Mononuclear cell (primary cell): Measurements from ENCODE around the gene PRKAG3. TPM values are rescaled to one million over a fixed set of nuclear protein-coding genes. Genes with fewer than 3 reads are reported as not detected.

Experiments
- H3K27me3 ChIP-seq: 2 replicates; pipeline ENCODE4 v1.6.0; 2011; ENCODE audit warnings: low read length, control low read depth; ENCODE audit not compliant: insufficient read depth
- H3K4me1 ChIP-seq: 2 replicates; pipeline ENCODE4 v1.5.1; 2011; ENCODE audit warnings: mild to moderate bottlenecking, low read length, control low read depth; ENCODE audit not compliant: insufficient read depth
- H3K4me3 ChIP-seq: 2 replicates; pipeline ENCODE4 v1.5.1; 2011; ENCODE audit warnings: mild to moderate bottlenecking, low read length, moderate library complexity
- H3K9me3 ChIP-seq: 2 replicates; pipeline ENCODE4 v1.5.1; 2011; ENCODE audit warnings: low read depth, mild to moderate bottlenecking, control low read depth, low read length
- total RNA-seq: library from RNA; depleted of rRNA; stranded (reverse); fragments of >200 nt; gene quantifications from one replicate; pipeline ENCODE4 v1.2.3, GENCODE V29; 2012

Gene PRKAG3
- total RNA-seq, 1 donor, result not detected

- H3K27me3 ChIP-seq, result peaks cover 24% of the 10 kb centered on the region
- H3K9me3 ChIP-seq, result no peaks in the 10 kb centered on the region
- H3K4me1 ChIP-seq, result peaks cover 26% of the 10 kb centered on the region
- H3K4me3 ChIP-seq, result no peak overlapping the region
Observed at GRCh38 chr2:218805627-218806026, 26.0 kb downstream of the PRKAG3 start.

- Histone ChIP-seq H3K9me3 (no peaks in the 10 kb centered on the region), H3K4me3 (no peak overlapping the region)
Observed at GRCh38 chr2:218804817-218805216, 26.8 kb downstream of the PRKAG3 start.

DNA sequence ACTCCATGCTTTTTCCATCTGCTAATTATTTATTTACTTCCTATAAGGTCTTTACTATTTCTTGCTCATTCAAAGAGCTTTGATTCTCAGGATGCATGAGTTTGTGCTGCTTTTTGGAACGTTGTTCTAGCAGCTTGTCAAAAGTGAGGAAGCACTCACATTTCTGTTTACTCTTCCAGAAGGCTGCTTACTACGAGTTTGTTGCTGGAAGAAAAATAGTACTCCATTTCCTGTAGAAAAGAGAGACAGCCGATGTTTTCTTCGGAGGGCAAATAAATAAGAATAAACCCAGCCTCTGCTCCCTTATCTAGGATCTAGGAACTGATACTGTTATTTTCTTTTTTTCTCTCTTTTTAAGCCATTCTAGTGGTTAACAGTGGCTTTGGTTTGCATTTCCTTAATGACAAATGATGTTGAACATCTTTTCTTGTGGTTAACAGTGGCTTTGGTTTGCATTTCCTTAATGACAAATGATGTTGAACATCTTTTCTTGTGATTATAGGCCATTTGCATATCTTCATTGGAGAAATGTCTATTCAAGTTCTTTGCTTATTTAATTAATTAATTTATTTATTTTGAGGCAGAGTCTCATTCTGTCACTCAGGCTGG is 29.1 kb downstream of the PRKAG3 start:
- Histone ChIP-seq H3K4me3 (no peak overlapping the region), H3K4me1 (peaks cover 26% of the 10 kb centered on the region), H3K27me3 (peaks cover 35% of the 10 kb centered on the region), H3K9me3 (no peaks in the 10 kb centered on the region)

More at GRCh38 chr2:218804817-218805216, 26.8 kb downstream of the PRKAG3 start:
- Histone ChIP-seq H3K4me1 (peaks cover 26% of the 10 kb centered on the region), H3K27me3 (peaks cover 32% of the 10 kb centered on the region)

DNA sequence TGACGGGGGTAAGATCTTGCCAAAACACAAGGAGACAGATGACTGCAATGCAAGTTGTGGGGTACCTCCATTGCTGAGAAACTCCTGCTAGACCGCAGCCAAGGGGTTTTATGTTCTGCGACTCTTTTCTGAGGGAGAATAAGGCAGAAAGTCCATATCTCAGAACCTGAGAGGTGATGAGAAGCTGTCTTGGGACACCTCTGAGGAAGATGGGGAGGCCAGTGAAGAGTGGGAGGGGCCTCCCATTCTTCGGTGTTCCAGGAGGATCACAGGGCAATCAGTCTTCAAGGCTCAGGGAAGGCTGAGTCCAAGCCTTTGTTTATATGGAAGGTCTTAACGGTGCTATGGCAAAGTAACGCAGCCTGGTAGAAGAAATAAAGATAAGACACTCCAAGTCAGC is 31.6 kb downstream of the PRKAG3 start:
- Histone ChIP-seq H3K27me3 (peaks cover 31% of the 10 kb centered on the region), H3K9me3 (no peaks in the 10 kb centered on the region), H3K4me3 (no peak overlapping the region), H3K4me1 (peaks cover 11% of the 10 kb centered on the region)

DNA sequence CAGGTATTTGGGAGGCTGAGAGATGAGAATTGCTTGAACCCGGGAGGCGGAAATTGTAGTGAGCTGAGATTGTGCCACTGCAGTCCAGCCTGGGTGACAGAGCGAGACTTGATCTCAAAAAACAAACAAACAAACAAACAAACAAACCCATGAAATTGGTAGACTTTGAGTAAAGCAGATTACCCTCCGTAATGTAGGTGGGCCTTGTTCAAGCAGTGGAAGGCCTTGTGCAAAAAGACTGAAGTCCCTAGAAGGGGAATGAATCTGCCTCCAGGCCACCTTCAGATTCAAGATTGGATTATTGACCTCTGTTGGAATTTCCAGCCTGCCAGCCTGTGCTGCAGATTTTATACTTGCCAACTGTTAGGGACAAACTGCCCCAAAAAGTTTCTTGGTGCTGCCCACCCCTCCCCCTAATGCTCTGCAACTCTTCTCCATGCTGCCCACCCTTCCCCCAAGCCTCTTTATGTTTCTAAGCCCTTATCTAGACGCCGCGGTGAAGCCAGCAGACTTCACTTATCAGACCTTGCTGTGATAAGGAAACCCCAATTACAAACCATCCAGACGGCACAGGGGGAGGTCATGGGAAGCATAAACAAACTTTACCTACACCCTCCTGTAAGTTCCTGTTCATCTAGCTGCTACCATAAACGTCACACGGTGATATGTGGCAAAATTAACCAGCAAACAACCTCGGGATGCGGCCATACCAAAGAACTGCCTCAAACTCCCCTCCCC is 32.7 kb downstream of the PRKAG3 start:
- H3K9me3 ChIP-seq, result no peaks in the 10 kb centered on the region
- no peak overlapping the region for H3K4me3 ChIP-seq
- peaks cover 11% of the 10 kb centered on the region for H3K4me1 ChIP-seq
- peaks cover 22% of the 10 kb centered on the region for H3K27me3 ChIP-seq

DNA sequence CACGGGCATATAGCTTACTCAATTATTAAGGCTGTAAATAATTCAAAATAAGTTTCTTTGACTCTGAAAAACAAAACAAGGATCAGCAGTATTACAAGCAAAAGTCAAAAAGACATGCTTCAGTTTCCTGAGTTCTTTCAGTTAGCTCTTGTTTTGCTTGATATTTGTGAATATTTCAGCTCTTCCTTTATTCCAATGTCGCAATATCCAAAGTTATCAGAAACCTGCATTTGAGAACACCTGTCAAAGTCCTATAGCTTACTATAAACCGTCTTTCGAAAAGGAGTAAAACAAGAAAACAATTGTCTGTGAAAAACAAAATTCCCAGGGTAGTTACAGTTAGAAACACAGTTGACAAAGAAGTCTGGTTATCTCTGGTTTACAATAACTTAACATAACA is 34.9 kb downstream of the PRKAG3 start:
- Histone ChIP-seq H3K9me3 (no peaks in the 10 kb centered on the region), H3K27me3 (peaks cover 24% of the 10 kb centered on the region), H3K4me1 (no peaks in the 10 kb centered on the region), H3K4me3 (no peak overlapping the region)

GRCh38 chr2:218792433-218792832 is 39.2 kb downstream of the PRKAG3 start:
- H3K4me1 ChIP-seq, result no peaks in the 10 kb centered on the region
- no peak overlapping the region for H3K4me3 ChIP-seq
- H3K9me3 ChIP-seq, result no peaks in the 10 kb centered on the region
- peaks cover 2% of the 10 kb centered on the region for H3K27me3 ChIP-seq

GRCh38 chr2:218788529-218789255 is 42.9 kb downstream of the PRKAG3 start:
- Histone ChIP-seq H3K4me3 (no peak overlapping the region), H3K27me3 (peaks cover 9% of the 10 kb centered on the region), H3K9me3 (no peaks in the 10 kb centered on the region)

GRCh38 chr2:218786133-218786532 is 45.5 kb downstream of the PRKAG3 start:
- peaks cover 31% of the 10 kb centered on the region for H3K27me3 ChIP-seq
- no peak overlapping the region for H3K4me3 ChIP-seq
- H3K4me1 ChIP-seq, result peaks cover 16% of the 10 kb centered on the region
- no peaks in the 10 kb centered on the region for H3K9me3 ChIP-seq

More at GRCh38 chr2:218788529-218789255, 42.9 kb downstream of the PRKAG3 start:
- H3K4me1 ChIP-seq, result peaks cover 2% of the 10 kb centered on the region

- Histone ChIP-seq H3K4me1 (peaks cover 19% of the 10 kb centered on the region), H3K4me3 (no peak overlapping the region), H3K9me3 (no peaks in the 10 kb centered on the region), H3K27me3 (peaks cover 39% of the 10 kb centered on the region)
Observed at GRCh38 chr2:218785103-218785502, 46.5 kb downstream of the PRKAG3 start.

- Histone ChIP-seq H3K4me1 (peaks cover 19% of the 10 kb centered on the region), H3K9me3 (no peaks in the 10 kb centered on the region), H3K27me3 (peaks cover 41% of the 10 kb centered on the region), H3K4me3 (peak overlapping the region; percentile 10)
Observed at GRCh38 chr2:218783688-218784087, 47.9 kb downstream of the PRKAG3 start.

DNA sequence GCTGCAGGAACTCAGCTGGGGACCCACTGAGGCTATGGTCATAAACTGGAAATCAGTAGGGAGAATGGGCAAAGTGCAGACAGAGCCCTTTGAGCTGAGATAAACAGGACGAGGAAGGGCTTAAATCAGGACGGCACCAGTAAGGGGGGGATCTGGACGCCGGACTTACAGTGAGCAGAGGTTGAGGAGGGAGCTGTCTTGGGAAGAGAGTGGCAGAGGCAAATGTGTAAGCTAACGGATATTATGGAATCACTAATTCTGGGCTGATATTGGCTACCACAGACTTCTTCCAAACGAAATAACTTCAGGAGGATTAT is 49.1 kb downstream of the PRKAG3 start:
- no peaks in the 10 kb centered on the region for H3K9me3 ChIP-seq
- H3K4me3 ChIP-seq, result peak overlapping the region; percentile 47
- H3K4me1 ChIP-seq, result peaks cover 19% of the 10 kb centered on the region
- peaks cover 41% of the 10 kb centered on the region for H3K27me3 ChIP-seq

- Histone ChIP-seq H3K9me3 (no peaks in the 10 kb centered on the region), H3K4me3 (peak within 1 kb of the TSS; percentile 47), H3K27me3 (peaks cover 41% of the 10 kb centered on the region), H3K4me1 (peaks cover 19% of the 10 kb centered on the region)
Observed at GRCh38 chr2:218781691-218782527, 49.7 kb downstream of the PRKAG3 start, which contains the start of gene CYP27A1. TSS of gene CYP27A1 (plus strand) at chr2:218782147. CDS start at chr2:218782183, 36 bp downstream.

DNA sequence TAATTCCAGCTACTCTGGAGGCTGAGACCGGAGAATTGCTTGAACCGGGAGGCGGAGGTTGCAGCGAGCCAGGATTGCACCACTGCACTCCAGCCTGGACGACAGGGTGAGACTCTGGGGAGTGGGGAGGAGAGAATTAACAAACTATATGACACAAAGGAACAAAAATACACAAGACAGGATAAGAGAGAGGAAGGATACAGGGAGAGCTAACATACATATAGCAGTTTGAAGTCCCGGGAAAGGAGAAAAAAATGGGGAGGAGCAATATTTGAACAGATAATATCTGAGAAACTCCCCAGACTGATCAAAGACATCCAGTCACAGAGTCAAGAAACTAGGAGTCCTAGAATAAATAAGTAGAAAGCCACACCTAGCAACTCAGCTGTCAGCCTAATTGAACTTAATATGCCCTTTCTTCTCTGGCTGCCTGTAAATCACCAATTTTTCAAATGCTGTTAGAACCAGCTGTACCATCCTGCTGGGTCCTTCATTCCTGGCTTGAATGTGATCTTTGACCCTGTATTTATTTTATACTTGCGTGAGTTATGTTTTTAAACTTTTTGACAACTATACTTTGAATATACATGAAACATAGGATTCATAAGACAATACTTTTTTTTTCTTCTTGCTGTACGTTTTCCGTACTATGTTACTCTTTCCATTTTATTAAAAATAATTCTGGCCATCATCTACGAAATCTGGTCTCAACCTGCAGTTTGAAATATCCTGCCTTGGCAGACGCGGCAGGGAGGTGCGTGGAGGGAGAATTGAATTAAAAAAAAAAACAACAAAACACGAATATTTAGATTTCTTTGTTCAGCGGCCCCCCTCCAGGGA is 50.5 kb downstream of the PRKAG3 start:
- no peaks in the 10 kb centered on the region for H3K9me3 ChIP-seq
- H3K27me3 ChIP-seq, result peaks cover 41% of the 10 kb centered on the region
- H3K4me1 ChIP-seq, result peaks cover 26% of the 10 kb centered on the region
- H3K4me3 ChIP-seq, result peak overlapping the region; percentile 47
